Hematopoietic multipotent progenitor cell treated with erythropoietin and hydrocortisone succinate and interleukin-3 and kit ligand, for 17 days (in vitro differentiated cells): ENCODE measurements around the gene BAMBI.

Experiments
- DNase-seq: peaks from one replicate; pipeline ENCODE4 v3.0.0-alpha.2; 2015; ENCODE audit warnings: low spot score

Gene BAMBI

DNA sequence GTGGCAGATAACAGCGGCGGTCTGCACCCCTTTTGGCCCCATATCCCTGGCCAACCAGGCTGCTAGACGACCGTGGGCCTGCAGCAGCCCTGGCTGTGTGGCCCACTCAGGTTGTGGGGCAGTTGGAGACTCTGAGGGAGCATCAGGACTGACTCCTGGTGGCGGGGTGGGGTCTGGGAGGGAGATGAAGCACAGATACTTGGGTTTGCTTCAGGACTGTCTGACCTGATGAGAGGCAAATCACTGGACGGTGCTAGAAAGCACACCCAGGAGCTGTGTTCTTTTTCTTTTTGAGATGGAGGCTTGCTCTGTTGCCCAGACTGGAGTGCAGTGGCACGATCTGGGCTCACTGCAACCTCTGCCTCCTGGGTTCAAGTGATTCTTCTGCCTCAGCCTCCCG, 28.2 kb downstream of the BAMBI start:
- DNase-seq: no peak

DNA sequence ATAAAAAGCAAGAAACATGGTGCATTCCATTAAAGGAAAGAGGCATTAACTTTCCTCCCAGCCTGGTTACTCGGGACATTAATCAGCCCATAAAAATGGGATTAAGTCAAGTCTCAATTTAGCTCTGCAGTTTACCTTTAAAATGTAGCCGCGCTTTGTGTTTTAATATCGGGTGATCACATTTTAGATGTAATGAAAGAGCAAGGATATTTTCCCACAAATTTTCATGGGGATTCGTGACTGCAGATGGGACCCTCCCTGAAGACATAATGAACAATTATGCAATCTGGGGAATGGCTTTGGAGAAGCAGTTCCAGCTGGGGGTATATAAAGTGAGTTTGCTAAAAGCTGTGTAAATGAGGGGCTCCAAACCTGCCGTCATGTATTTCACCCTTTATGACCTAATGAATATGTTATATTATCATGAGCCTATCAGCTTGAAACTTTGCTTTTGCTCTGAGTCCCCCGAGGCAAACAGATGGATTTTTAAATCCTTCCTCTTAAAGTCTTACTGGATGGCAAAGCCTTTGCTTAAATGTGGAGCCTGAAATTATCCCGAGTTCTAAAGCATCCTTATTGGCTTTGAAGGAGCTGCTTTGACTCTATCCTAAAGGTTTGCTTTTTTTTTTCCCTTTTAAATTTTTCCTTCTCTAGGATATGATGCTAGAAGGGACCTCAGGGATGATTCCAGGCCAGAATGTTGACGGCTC, 31.8 kb downstream of the BAMBI start:
- no peak for DNase-seq

DNA sequence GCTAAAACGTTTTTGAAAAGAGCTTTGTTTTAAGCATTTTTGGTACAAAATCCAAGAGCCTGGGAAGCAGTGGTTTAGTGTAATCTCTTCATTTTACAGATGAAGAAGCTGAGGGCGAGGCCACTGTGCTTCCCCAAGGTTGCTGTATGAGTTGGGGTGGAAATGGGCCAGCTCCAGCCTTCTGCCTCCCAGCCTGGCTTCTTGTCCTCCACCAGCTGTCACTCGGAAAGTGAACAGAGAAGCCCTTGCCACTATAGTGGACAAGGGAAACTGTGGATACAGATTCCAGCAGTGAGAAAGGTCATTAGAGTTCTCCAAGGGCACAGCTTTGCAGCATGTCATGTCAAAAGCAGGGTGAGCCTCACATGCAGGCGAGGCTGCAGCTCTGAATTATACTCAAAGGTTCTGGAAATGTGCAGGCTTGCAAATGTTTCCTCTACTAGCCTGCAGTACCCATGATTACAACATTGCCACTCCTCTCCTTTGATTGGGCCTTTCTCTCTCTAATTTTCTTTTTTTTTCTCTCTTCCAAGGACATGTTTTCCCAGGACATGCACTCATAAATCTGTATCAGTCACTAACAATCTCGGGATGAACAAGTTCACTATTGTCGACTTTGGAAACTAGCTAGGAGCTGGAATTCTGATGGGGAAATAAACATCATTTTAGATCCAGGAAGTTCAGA, 33.0 kb downstream of the BAMBI start:
- DNase-seq: no peak

DNA sequence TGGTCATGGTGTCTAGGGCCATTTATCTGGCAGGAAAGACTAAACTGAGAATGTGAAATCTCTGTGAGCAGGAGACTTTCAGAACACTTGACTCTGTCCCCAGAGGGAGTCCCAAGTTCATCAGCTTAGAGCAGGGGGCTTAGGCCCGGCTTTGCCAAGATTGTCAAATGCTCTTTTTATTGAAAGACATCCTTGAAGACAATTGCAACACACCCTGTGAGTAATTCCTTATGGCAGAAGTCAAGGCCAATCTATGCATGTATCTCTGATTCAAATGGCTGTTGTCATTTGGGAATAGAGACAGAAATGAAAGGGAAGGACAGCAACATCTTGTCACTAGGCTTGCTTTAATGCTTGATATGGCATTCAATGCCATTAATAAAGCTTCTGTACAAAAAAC, 33.7 kb downstream of the BAMBI start:
- DNase-seq: no peak

DNA sequence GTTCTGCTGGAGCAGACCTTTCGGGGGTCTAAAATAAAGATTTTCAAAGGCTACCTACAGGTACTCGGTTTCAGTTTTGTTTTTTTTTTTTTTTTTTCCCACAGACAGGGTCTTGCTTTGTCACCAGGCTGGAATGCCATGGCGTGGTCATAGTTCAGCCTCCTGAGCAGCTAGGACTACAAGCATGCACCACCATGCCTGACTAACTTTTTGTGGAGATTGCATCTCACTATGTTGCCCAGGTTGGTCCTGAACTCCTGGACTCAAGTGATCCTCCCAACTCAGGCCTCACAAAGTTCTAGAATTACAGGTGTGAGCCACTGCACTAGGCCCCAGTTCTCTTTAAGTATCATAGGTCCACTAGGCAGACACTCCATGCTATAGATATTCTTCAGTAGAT, 34.5 kb downstream of the BAMBI start:
- DNase-seq: no peak

DNA sequence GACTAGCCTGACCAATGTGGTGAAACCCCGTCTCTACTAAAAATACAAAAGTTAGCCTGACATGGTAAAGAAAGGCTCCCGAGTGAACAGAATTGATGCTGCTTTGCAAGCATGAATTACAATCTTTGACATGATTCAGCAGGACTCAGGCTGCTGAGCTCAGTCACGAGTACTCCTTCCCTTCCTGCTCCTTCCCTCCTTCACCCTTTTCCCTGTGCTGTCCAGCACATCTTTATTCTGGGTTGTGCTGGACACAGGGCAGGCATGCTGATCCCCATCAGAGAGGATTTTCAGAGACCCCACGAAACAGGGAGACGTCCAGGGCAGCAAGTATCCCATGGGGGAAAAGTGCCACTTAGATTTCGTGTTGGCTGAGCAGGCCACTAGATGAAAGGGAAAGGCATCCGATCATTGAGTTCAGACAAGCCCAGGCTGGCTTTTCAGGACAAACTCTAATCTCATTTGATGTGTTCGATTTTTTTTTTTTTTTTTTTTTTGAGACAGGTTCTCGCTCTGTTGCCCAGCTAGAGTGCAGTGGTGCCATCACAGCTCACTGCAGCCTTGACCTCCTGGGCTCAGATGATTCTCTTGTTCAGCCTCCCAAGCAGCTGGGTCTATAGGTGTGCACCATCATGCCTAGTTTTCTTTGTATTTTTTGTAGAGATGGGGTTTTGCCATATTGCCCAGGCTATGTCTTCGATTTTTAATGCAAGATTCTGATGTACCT, 36.5 kb downstream of the BAMBI start:
- no peak for DNase-seq

DNA sequence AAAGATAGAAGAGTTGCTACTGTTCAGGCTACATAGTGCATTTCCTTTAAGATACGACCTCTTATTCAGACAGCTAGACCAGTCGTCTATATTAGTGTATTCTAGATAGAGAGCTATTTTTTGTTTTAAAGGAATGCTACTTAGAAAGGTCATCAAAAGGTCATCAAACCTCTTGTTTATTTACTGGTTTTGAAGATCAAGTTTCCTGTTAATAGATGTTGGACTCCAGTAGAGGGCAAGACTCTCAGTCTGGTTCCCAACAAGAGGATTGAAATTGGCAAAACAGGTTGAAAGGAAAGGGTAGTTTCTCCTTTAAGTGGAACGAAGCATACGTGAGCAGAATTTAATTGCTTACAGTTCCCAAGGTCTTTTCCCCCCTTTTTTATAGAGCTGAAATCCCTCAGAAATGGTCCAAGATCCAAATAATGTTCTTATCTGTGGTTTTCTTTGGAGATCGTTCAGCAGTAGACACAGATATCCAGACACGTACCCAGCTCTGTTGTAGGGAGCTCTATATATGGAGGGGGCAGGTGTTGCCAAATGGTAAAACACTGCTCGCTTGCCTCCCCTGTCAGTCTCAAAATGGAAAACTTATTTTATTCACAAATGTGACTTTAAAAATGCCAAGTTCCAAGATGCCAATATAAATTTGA, 37.2 kb downstream of the BAMBI start:
- no peak for DNase-seq

DNA sequence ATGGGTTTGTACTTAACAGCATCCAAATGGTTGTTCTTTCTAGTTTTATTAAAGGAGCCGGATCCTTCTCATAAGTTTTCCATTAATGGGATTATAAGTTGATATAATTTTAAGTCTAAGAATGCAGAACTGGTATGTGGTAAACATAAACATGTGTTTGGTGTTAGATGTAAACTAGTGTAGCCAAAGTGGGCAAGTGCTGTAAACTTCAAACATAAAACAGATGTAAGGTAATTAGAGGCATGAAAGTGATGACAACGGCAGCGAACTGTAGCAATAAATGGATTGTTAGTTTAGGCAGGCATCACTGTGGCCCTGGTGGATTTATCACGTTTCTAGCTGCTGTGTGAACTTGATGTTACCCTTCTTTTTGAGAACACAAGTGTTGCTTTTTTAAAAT, 37.9 kb downstream of the BAMBI start:
- no peak for DNase-seq

DNA sequence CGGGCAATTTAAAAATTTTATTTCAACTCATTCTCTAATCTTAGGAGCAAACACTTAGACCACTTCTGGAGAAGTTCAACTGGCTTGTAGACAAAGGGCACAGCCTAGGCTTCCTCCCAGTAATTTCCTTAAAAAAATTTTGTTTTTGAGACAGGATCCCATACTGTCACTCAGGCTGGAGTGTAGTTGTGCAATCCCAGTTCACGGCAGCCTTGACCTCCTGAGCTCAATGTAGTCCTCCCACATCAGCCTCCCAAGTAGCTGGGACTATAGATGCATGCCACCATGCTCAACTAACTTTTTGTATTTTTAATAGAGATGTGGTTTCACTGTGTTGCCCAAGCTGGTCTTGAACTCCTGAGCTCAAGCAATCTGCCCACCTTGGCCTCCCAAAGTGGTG, 38.4 kb downstream of the BAMBI start:
- DNase-seq: no peak

DNA sequence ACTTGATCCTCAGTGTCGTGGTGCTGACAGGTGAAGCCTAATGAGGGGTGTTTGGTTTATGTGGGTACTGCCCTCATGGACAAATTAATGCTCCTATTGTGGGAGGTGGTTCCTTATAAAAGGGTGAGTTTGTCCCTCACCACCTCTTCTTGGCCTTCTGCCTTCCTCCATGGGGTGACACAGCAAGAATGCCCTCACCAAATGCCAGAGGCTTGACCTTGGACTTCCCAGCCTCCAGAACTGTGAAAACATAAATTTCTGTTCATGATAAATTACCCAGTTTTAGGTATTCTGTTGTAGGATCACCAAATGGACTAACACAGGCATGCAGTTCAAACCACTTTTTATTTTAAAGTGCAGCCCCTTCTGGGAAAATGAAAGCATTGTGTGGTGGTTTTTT, 39.4 kb downstream of the BAMBI start:
- no peak for DNase-seq

DNA sequence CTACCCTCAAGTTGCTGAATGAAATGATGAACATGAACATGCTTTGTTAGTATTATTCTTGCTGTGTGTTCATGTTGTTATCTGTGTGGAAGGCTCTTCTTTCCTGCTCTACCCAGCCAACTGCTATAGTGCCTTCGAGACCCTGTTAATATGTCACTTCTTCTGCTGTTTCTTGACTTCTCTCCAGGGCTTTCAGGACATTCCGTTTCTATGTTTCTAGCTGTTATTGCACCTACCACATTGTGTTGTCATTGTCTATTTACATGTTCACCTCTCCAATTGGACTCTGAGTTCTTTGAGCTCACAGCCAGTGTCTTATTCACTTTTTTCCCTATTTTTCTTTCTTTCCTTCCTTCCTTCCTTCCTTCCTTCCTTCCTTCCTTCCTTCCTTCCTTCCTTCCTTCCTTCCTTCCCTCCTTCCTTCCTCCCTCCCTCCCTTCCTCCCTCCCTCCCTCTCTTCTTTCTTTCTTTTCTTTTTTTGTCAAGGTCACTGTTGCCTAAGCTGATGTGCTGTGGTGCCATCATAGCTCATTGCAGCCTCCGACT, 40.4 kb downstream of the BAMBI start:
- DNase-seq: no peak

DNA sequence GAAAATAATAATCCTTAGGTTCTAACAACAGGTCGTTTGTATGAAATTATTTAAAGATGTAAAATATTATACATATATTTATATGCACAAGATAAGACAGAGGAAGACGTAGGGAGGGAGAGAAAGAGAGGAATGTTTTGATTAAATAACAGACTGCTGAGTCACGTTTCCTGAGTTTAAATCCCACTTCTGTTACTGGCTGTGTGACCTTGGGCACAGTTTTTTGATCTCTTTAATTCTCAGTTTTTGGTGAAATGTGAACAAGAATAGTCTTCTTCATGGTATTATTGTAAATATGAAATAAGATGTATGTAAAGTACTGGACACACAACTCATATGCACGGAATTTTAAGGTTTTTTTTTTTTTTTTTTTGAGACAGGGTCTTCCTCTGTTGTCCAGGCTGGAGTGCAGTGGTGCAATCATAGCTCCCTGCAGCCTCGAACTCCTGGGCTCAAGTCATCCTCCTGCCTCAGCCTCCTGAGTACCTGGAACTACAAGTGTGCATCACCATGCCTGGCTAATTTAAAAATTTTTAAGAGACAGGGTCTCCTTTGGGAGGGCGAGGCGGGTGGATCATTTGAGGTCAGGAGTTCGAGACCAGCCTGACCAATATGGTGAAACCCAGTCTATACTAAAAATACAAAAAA, 42.6 kb downstream of the BAMBI start:
- DNase-seq: no peak

DNA sequence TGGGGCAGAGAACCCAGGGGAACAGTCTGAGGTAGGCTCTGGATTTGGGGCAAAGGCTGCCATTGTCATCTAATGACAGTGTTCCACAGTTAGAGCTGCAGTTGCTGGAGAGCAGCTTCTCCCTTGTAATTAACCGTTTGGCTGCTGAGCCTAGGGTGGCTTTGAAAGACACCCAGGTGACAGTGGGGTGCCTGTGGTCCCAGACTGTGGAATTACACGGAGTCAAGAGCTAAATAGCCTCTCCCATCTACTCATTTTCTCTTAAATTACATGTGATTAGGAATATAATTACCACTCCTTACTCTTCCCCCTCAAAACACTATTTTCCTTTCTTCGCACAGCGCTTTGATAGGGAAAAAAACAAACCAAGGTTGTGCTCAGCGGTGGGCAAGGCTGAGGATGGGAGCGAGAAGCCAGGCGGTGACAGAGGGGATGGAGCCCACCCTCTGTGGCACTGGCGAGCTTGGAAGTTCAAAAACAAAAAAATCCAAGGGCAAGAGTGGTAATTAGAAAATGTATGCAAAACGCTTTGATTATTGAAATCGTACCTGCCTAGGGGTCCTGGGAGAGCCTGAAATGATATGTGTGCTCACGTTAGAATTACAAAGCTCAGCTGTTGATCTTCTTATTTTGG, 44.1 kb downstream of the BAMBI start:
- DNase-seq: no peak

DNA sequence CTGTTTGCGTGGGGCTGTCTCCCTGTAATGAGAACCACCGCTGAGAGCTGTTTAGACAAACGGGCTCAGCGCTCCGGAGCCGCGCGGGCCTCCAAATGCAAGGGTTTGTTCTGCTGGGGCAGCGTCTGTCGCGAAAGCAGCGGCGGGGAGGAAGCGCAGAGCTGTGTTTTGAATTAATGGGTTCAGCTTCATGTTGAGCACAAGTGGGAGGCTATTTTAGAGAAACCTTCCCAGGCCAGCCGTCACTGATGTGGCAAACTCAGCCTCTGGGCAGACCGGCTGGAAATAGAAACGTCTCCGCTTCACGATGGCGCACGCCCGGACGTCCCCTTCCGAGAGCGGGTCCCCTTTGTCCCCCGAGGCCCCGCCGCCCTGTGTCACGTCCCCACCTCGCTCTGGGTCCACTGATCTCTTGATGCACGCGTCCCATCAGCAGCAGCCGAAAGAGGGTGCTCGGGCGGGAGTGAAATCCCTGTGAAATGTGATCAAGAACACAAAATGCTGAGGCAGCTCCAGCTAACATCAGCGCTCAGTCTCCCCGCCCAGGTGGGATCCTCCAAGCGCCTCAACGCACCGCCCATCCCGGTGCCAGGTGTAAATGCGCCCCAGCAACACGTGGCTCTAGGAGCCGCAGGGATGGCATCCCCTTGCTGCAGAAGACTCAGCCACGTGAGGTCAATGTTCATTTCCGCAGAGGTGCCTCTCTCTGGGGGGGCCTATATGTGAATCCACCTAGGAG, 44.9 kb downstream of the BAMBI start:
- DNase-seq: no peak

DNA sequence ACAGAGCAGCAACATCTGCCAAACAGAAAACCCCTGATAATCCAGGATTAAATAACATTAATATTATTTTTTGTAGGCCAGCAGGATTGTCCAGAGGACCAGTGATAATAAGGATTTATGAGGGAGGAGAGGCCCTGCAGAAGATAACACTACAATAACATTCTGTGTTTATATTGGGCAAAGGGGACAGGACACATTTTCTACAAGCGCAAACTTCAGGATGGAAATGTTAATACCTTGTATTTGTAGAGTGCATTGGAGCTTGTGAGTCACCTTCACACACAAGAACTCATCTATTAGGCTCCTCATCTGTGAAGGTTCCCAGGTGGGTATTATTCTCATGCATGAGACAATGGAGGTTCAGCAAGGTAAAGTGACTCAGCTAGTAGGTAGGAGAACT, 51.0 kb downstream of the BAMBI start:
- DNase-seq: no peak

DNA sequence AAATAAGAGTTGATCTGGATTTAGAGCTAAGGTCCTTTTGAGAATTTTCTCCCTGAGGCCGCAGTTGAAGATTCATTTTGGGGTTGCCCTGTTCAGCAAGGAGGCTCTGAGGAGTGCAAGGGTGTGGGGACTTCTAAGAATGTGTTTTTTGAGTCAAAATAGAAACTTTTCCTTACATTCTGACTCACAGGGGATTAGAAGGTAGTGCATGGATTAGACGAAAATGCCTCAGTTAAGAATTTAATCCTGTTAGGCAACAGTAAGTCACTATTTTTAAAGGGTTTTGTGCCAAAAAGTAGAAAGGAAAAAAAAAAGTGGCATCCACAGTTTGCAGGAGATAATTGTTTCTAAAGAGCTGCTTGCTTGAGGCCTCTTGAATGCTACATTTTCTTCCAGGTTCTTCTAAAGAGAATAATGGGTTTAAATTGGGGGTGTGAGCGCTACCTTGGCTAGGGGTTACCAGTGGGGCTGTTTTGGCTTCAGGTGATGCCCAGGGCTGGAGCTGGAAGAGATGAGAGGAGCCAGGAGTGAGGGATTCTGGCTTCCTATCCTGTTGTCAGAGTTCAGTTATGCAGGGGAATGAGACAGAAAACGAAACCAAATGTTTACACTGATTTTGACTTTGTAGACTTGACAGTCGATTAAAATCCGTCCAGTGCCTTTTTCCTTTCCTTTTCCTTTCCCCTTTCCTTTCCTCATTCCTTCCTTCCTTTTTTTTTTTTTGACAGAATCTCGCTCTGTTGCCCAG, 52.9 kb downstream of the BAMBI start:
- DNase-seq: no peak

DNA sequence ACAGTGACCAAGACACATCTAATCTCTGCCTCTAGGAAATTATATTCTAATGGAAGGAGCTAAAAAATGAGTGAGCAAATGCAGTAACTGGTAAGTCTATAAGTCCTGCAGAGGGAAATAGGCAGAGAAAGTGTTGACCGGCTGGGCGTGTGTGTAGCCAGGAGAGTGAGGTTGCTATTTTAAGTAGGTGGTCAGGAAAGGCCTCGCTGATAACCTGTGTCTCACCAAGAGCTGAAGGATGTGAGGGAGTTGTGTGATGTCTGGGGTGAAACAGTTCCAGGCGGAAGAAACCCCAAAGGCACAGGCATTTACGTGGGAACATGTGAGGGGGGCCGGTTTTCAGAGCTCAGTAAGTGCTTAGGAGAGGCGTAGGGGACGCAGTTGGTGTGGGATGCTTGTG, 54.8 kb downstream of the BAMBI start:
- no peak for DNase-seq
